Esophagus squamous epithelium (tissue), 5 donors: Measurements from ENCODE around the gene CYP4F3. TPM values are rescaled to one million over a fixed set of nuclear protein-coding genes. Genes with fewer than 3 reads are reported as not detected.
A peak's percentile ranks its signal among the peaks of the same experiment; 100 is the strongest.

Experiments
- DNase-seq: peaks from one replicate; lab custom pipeline; 2025; lab: John Stamatoyannopoulos, UW
- H3K27ac ChIP-seq, 4 donors: fragments of 200-600 bp; sonication (generic); one replicate each; pipeline ENCODE4 v1.5.1; 2016 to 2019; ENCODE audit warnings: mild to moderate bottlenecking in 1 of 4
- H3K27me3 ChIP-seq, 4 donors: fragments of 200-600 bp; sonication (generic); 1 replicate in 3 of 4; 2 replicates in 1 of 4; pipeline versions ENCODE4 v1.5.1 to v1.6.0; 2017 to 2021; ENCODE audit warnings: antibody characterized with exemption in 1 of 4
- H3K36me3 ChIP-seq, 3 donors: fragments of 200-600 bp; sonication (generic); one replicate each; pipeline ENCODE4 v1.5.1; 2016 to 2019
- H3K4me1 ChIP-seq, 3 donors: fragments of 200-600 bp; sonication (generic); one replicate each; pipeline ENCODE4 v1.5.1; 2017 to 2019
- H3K4me3 ChIP-seq, 4 donors: fragments of 200-600 bp; sonication (generic); 1 replicate in 3 of 4; 2 replicates in 1 of 4; pipeline ENCODE4 v1.5.1; 2016 to 2019; ENCODE audit warnings: mild to moderate bottlenecking in 2 of 4, moderate library complexity in 1 of 4
- H3K9me3 ChIP-seq, 3 donors: fragments of 200-600 bp; sonication (generic); one replicate each; pipeline ENCODE4 v1.5.1; 2016 to 2019
- CTCF ChIP-seq, 6 experiments: fragments of 450-650 bp in 4 of 6; fragments of 200-600 bp in 2 of 6; sonication (generic) in 2 of 6; IDR thresholded peaks; one replicate each; pipeline ENCODE4 v1.5.1; 2016 to 2019; ENCODE audit warnings: antibody characterized with exemption in 6 of 6, mild to moderate bottlenecking in 4 of 6, moderate library complexity in 4 of 6
- POLR2A ChIP-seq, 4 donors: fragments of 450-650 bp; IDR thresholded peaks; one replicate each; pipeline ENCODE4 v1.6.1; 2017; ENCODE audit warnings: antibody characterized with exemption in 4 of 4, mild to moderate bottlenecking in 4 of 4, moderate library complexity in 3 of 4
- WGBS, 2 donors: methylation state at CpG; one replicate each; pipeline ENCODE4 v1.1.5; 2018; 5-methylcytosine and 5-hydroxymethylcytosine counted together
- intact Hi-C: fragments of 100-400 bp; cut with DNase I; formaldehyde crosslinking; loops from one replicate; pipeline ENCODE4 v1.15.0; 2022
- total RNA-seq, 4 donors: library from RNA; depleted of rRNA; stranded (reverse); fragments of >200 nt; gene quantifications; one replicate each; pipeline ENCODE4 v1.1.0, GENCODE V29; 2016
- donor health status: DM: yes; HTN: yes; CAD: no.

The CYP4F3 gene
- total RNA-seq, 4 donors from 2014 or later: 31.2 to 86.2 (median 43.5) TPM

- Histone ChIP-seq H3K27me3 (no peaks in the 10 kb centered on the region), H3K4me1 (no peaks in the 10 kb centered on the region), H3K36me3 (peaks cover 4 to 97% (median 4%) of the 10 kb centered on the region in 3 donors), H3K9me3 (peaks cover 0 to 19% (median 11%) of the 10 kb centered on the region in 3 donors), H3K27ac (no peak overlapping the region), H3K4me3 (no peak overlapping the region)
- intact Hi-C loops: no loop called here
- WGBS, 2 donors: 85 to 89% methylated on average over 9 to 10 of the region's 10 CpGs
- DNase-seq: no peak
- TF ChIP-seq CTCF (IDR thresholded peaks at IDR 0.05) (no peak), POLR2A (IDR thresholded peaks at IDR 0.05) (no peak)
These were observed 42.7 kb downstream of the CYP4F3 start for GRCh38 chr19:15683411-15683810.

DNA sequence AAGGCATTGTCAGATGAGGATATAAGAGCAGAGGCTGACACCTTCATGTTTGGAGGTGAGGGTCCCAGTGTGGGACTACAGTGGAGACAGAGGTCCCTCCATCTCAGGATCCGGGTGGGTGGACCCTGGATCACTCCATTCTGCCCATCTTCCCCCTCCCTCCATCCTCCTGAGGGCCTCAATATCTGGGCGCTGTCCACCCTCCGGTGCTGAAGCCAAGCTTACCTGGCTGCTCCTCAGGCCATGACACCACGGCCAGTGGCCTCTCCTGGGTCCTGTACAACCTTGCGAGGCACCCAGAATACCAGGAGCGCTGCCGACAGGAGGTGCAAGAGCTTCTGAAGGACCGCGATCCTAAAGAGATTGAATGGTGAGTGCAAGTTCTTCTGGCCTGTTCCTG lies 44.1 kb downstream of the CYP4F3 start:
- DNase-seq: no peak
- WGBS, 2 donors: 78% methylated on average over 1 of the region's 9 CpGs; no CpG with 5 or more reads in 1 of the 2 donors

GRCh38 chr19:15696654-15697194 lies 56.0 kb downstream of the CYP4F3 start:
- Histone ChIP-seq H3K27ac (no peak overlapping the region), H3K36me3 (peaks cover 0 to 48% (median 0%) of the 10 kb centered on the region in 3 donors), H3K4me3 (no peak overlapping the region), H3K27me3 (no peaks in the 10 kb centered on the region), H3K4me1 (peaks cover 0 to 9% (median 4%) of the 10 kb centered on the region in 3 donors), H3K9me3 (no peaks in the 10 kb centered on the region)
- DNase-seq: no peak
- 83 to 95% methylated on average over 4 to 10 of the region's 19 CpGs for WGBS, 2 donors
- TF ChIP-seq CTCF (IDR thresholded peaks at IDR 0.05): no peak
- no peak for TF ChIP-seq POLR2A (IDR thresholded peaks at IDR 0.05)
- intact Hi-C loops: no loop called here

More for the DNA sequence above, 44.1 kb downstream of the CYP4F3 start:
- intact Hi-C loops: no loop called here
- H3K9me3 ChIP-seq: peaks cover 0 to 24% (median 15%) of the 10 kb centered on the region in 3 donors
- H3K4me3 ChIP-seq: no peak overlapping the region
- H3K4me1 ChIP-seq: no peaks in the 10 kb centered on the region
- TF ChIP-seq POLR2A (IDR thresholded peaks at IDR 0.05) (no peak), CTCF (IDR thresholded peaks at IDR 0.05) (no peak)
- H3K27me3 ChIP-seq: no peaks in the 10 kb centered on the region
- peaks cover 4 to 91% (median 4%) of the 10 kb centered on the region in 3 donors for H3K36me3 ChIP-seq
- H3K27ac ChIP-seq: no peak overlapping the region

DNA sequence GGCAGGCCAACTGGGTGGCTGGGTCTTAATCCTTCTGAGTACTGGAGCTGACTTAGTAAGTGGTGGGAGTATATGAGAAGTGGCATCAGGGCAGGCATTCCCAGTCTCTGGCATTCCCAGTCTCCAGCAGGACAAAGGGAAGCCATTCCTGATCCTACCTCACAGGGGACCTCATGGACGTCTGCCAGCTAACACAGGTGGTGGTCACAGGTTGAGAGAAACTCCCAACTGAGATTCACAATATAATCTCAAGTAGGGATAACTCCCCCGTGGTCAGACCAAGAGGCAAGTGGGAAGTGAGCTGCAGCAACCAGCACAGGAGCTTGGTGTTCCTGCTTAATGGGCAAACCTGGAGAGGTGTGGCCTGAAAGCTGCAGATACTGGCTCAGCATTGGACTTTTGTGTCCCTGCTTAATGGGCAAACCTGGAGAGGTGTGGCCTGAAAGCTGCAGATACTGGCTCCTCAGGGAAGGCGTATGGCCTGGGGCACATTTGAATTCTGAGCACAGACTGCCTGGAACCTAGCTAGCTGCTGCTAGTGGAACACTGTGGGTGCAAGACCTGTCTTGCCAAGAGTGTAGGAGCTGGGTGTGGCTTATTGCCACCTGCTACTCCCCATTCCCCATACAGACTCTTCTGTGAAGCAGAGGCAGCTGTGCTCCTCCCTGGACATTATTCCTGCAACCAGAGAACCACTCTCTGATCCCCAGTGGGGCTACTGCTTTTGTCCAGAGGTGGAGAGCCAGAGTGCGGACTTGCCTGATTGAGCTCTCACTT lies 61.2 kb downstream of the CYP4F3 start:
- Histone ChIP-seq H3K4me1 (peaks cover 17 to 34% (median 23%) of the 10 kb centered on the region in 3 donors), H3K9me3 (no peaks in the 10 kb centered on the region), H3K27me3 (no peaks in the 10 kb centered on the region), H3K27ac (peak overlapping the region; percentile 78 to 84 (median 82)), H3K36me3 (peaks cover 0 to 35% (median 0%) of the 10 kb centered on the region in 3 donors), H3K4me3 (peak overlapping the region in 2 of 4 donors; percentile 2 to 37)
- TF ChIP-seq CTCF (IDR thresholded peaks at IDR 0.05) (no peak), POLR2A (IDR thresholded peaks at IDR 0.05) (peak in 1 of 4 donors; percentile 26)
- 33 to 35% methylated on average over 1 to 2 of the region's 4 CpGs for WGBS, 2 donors
- DNase-seq: no peak
- intact Hi-C loops: no loop called here

DNA sequence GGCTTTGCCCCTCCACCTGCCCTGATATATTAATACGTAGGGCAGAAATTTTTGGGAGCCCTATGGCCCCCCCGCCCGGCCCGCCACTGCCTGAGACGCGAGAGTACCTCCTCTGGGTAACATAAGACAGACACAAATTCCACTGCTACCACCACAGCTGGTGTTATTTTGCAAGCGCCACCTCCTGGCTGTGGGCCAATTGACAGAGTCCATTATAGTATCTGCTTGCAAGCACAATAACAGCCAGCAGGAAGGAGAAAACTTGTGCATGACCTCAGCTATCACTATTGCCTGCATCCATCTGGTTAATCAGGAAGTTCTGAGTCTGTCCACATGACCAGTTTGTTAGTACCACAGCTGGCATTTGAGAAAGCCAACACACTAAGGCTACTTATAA lies 61.8 kb downstream of the CYP4F3 start:
- peak overlapping the region; percentile 78 to 84 (median 82) for H3K27ac ChIP-seq

More for the DNA sequence above, 61.8 kb downstream of the CYP4F3 start:
- no peak for TF ChIP-seq POLR2A (IDR thresholded peaks at IDR 0.05)
- TF ChIP-seq CTCF (IDR thresholded peaks at IDR 0.05): peak in 1 of 6 experiments; percentile 20
- peaks cover 0 to 30% (median 0%) of the 10 kb centered on the region in 3 donors for H3K36me3 ChIP-seq
- no peaks in the 10 kb centered on the region for H3K9me3 ChIP-seq
- no peaks in the 10 kb centered on the region for H3K27me3 ChIP-seq
- H3K4me3 ChIP-seq: peak overlapping the region in 2 of 4 donors; percentile 2 to 37
- 14% methylated on average over 4 of the region's 7 CpGs; no CpG with 5 or more reads in 1 of the 2 donors for WGBS, 2 donors
- H3K4me1 ChIP-seq: peaks cover 17 to 34% (median 23%) of the 10 kb centered on the region in 3 donors
- peak; percentile 38 for DNase-seq
- intact Hi-C loops: no loop called here
